ENCODE data around the gene CLP1. TPM values are rescaled to one million over a fixed set of nuclear protein-coding genes. Genes with fewer than 3 reads are reported as not detected.
A peak's percentile ranks its signal among the peaks of the same experiment; 100 is the strongest.

The CLP1 gene
- total RNA-seq, 1 experiment from 2014 or later: 35.5 TPM

- peak overlapping the region; percentile 94; the same call in 1 of the 2 replicates for H3K14ac ChIP-seq (ENCODE audit: insufficient read depth, low read length)
- peak overlapping the region; percentile 95 for H3T11ph ChIP-seq (ENCODE audit: low read length)
- H3K56ac ChIP-seq (ENCODE audit: insufficient read length, low read depth, low read length): peak overlapping the region; percentile 71
- peak overlapping the region; percentile 98 for H3K9ac ChIP-seq (ENCODE audit: extremely low read depth, insufficient read length, low read length)
- Mint-ChIP-seq H3K4me3 (peak overlapping the region; percentile 91 to 95), H3K27ac (peak overlapping the region; percentile 100), H3K9me3 (peaks cover 0 to 3% of the 10 kb centered on the region in 2 experiments; a peak in 3 of 5 replicates), H3K27me3 (ENCODE audit: low read depth) (no peaks in the 10 kb centered on the region), H3K36me3 (ENCODE audit: insufficient read depth in 1 of 3, low read depth in 3 of 3) (peaks cover 5 to 17% (median 12%) of the 10 kb centered on the region in 3 experiments), H3K4me1 (peaks cover 10 to 15% of the 10 kb centered on the region in 2 experiments)
- H3K23me2 ChIP-seq (ENCODE audit: insufficient read length, low read depth, low read length, poor library complexity, severe bottlenecking): peaks cover 6% of the 10 kb centered on the region
- peak overlapping the region; percentile 93 for H3K27ac ChIP-seq (ENCODE audit: insufficient read length, low read depth, low read length)
- no peak overlapping the region for H2AK5ac ChIP-seq (ENCODE audit: insufficient read length, low read length)
- no peak for TF ChIP-seq CTCF (conservative IDR thresholded peaks at IDR 0.05)
- no peak overlapping the region for H2BK12ac ChIP-seq (ENCODE audit: insufficient read length, low read depth, low read length)
- no CpG with 5 or more reads among the region's 29 CpGs for WGBS (ENCODE audit: extremely low coverage, insufficient read length, low lambda C conversion rate)
- H3K4me2 ChIP-seq (ENCODE audit: insufficient read depth, insufficient read length, low read length): peak overlapping the region; percentile 94
- peak overlapping the region; percentile 97 for H3K18ac ChIP-seq (ENCODE audit: insufficient read length, low read depth, low read length)
- no peaks in the 10 kb centered on the region for H3K9me3 ChIP-seq (ENCODE audit: control insufficient read depth, low read depth, low read length)
- H2AFZ ChIP-seq (ENCODE audit: low read length): peak overlapping the region; percentile 82
- no peaks in the 10 kb centered on the region for H3K27me3 ChIP-seq (ENCODE audit: insufficient read depth, low read length)
- H3K4ac ChIP-seq (ENCODE audit: low read depth, low read length): no peak overlapping the region; the same call in 1 of the 2 replicates
- no peak overlapping the region for H4K91ac ChIP-seq (ENCODE audit: insufficient read length, low read depth, low read length)
- H2BK5ac ChIP-seq (ENCODE audit: insufficient read length, low read length): peak overlapping the region; percentile 89
- peak; percentile 98 for DNase-seq
- H2BK15ac ChIP-seq (ENCODE audit: low read depth, low read length): no peak overlapping the region
- no peaks in the 10 kb centered on the region for H3K79me1 ChIP-seq (ENCODE audit: insufficient read depth, low read depth, low read length, poor library complexity, severe bottlenecking)
- H3K79me2 ChIP-seq (ENCODE audit: insufficient read depth, low read length): peaks cover 6% of the 10 kb centered on the region; the same call in 1 of the 2 replicates
- H4K5ac ChIP-seq (ENCODE audit: insufficient read length, low read depth, low read length): no peak overlapping the region
- peak overlapping the region; percentile 72 for H2BK120ac ChIP-seq (ENCODE audit: low read depth, low read length, poor library complexity, severe bottlenecking)
- H3K23ac ChIP-seq (ENCODE audit: insufficient read length, low read depth, low read length): no peak overlapping the region
- no peak overlapping the region for H4K8ac ChIP-seq (replicated peaks; ENCODE audit: insufficient read length, low read depth, low read length)
- no peak overlapping the region for H2BK20ac ChIP-seq (ENCODE audit: low read depth, low read length, poor library complexity, severe bottlenecking)
- H4K20me1 ChIP-seq (ENCODE audit: control insufficient read depth, insufficient read depth, insufficient read length): no peaks in the 10 kb centered on the region
- no peaks in the 10 kb centered on the region for H3K4me1 ChIP-seq (ENCODE audit: insufficient read depth, low read length)
Measured at GRCh38 chr11:57667117-57667735, 9.7 kb downstream of the CLP1 start.
